GM10248 (cell line): ENCODE results near the gene WDR37.

ENCODE experiments used
- CTCF ChIA-PET: fragments of 300-600 bp; sonication (Branson Sonifier 250); formaldehyde crosslinking; extraction: SDS; loops from one replicate; lab custom pipeline; 2021; ENCODE audit warnings: antibody characterized with exemption; lab: Yijun Ruan, JAX
- POLR2A ChIA-PET: fragments of 350-650 bp; sonication (Branson Sonifier 250); formaldehyde crosslinking; extraction: SDS; loops from one replicate; lab custom pipeline; 2020; ENCODE audit warnings: antibody characterized with exemption; lab: Yijun Ruan, JAX
- DNase-seq: peaks from one replicate; pipeline ENCODE4 v3.0.0; 2012; ENCODE audit errors: extremely low spot score
- CTCF ChIP-seq: IDR thresholded peaks from 2 replicates; pipeline ENCODE4 v1.5.1; 2012; ENCODE audit warnings: mild to moderate bottlenecking, low read depth; ENCODE audit errors: extremely low read depth, missing control alignments, control extremely low read depth

WDR37 gene

DNA sequence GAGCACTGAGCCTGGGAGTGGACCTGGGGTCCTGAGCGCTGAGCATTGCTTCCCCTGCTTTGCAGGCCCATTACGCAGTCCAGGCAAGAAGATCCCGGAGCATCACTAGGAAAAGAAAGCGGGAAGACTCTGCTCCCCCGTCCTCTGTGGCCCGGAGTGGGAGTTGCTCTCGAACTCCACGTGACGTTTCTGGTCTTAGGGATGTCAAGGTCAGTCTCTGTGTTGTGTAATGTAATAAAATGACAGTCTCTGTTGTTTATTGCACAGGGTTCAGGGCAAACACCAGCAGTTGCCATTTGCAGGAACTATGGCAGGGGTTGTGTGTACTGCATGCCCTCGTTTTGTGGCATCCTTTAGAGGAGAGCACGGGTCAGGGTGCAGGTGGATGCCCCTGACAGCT lies 40.5 kb upstream of the WDR37 start:
- no peak for TF ChIP-seq CTCF
- CTCF ChIA-PET = interaction anchor here (1.4 to 2.0 kb wide), 4 partner anchors 12 to 29 kb away, joined by 3 to 10 read pairs (median 4); no protein-coding TSS in a partner anchor

GRCh38 chr10:1019362-1019761 lies 36.8 kb upstream of the WDR37 start:
- no peak for TF ChIP-seq CTCF
- no peak for DNase-seq
- CTCF ChIA-PET = interaction anchor here (2.2 kb wide), 1 partner anchor 10 kb away, joined by 9 read pairs; no protein-coding TSS in a partner anchor
- POLR2A ChIA-PET = interaction anchor here (0.9 to 1.4 kb wide), 2 partner anchors 17 to 30 kb away, joined by 4 to 7 read pairs; partner anchors contain the start of gene IDI1

More for the DNA sequence above, 40.5 kb upstream of the WDR37 start:
- POLR2A ChIA-PET = no interaction called here
- no peak for DNase-seq

DNA sequence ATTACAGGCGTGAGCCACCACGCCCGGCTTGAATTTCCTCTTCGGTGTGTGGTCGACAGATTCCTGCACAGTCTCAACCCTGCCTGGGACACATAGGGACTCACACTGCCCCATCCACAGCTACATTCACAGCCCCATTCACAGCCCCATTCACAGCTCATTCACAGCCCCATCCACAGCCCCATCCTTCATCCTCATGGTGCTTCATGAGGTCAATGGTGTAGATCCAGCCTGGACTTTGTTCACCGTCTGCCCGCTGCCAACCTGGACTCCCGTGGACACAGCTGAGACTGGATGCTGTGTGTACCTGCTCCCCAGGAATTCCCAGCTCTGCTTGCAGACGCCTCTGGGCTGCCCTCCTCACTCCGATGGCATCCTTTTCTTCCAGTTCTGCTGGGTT lies 35.7 kb upstream of the WDR37 start:
- ChIA-PET CTCF (interaction anchor here (1.0 to 2.2 kb wide), 2 partner anchors 9 to 21 kb away, joined by 3 to 9 read pairs; no protein-coding TSS in a partner anchor), POLR2A (interaction anchor here (1.4 kb wide), 1 partner anchor 16 kb away, joined by 7 read pairs; no protein-coding TSS in a partner anchor)
- no peak for DNase-seq
- no peak for TF ChIP-seq CTCF

DNA sequence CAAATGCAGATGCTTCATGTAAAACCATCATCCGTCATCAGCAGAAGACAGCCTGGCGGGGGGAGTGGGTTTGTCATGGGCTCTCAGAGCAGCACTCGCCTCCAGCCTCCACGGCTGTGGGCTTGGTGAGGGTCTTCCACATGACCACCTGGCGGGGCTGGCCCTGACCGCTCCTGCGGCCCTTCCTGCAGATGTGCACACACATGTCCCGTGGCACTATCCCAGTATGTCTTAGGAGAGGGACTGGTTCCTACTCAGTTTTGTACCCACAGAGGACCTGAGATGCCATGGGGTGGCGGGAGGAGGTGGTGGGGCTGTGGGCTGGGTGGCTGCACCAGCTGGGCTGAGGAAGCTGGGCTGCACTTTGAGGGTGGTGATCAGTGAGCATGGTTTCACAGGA lies 35.2 kb upstream of the WDR37 start:
- ChIA-PET POLR2A (no interaction called here), CTCF (interaction anchor here (1.4 to 2.2 kb wide), 2 partner anchors 8 to 10 kb away, joined by 3 to 9 read pairs; no protein-coding TSS in a partner anchor)
- TF ChIP-seq CTCF = no peak
- no peak for DNase-seq

GRCh38 chr10:1022413-1022812 lies 33.8 kb upstream of the WDR37 start:
- TF ChIP-seq CTCF = no peak
- DNase-seq = no peak
- POLR2A ChIA-PET = interaction anchor here (0.7 kb wide), 1 partner anchor 206 kb away, joined by 3 read pairs; no protein-coding TSS in a partner anchor
- CTCF ChIA-PET = interaction anchor here (1.4 kb wide), 1 partner anchor 9 kb away, joined by 3 read pairs; no protein-coding TSS in a partner anchor

DNA sequence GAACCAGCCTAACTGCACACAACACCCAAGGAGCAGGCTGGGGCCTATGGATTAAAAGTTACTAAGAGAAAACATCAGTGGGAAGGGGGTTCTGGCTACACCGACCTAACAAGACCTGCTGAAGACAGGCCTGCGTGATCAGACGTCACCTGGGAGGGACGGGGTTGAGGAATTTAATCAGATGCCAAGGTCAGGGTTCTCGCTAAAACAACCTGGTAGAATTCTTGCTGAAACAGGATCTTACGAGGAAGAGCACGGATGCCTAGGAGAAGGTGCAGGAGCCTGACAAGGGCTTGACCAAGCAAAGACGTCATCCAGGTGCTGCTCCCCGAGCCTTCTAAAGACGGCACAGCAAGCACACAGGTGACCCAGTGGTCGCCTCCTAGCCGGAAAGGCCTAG lies 32.1 kb upstream of the WDR37 start:
- POLR2A ChIA-PET = no interaction called here
- CTCF ChIA-PET = no interaction called here
- no peak for DNase-seq
- no peak for TF ChIP-seq CTCF
